Kasumi-1 (cell line): Measurements from ENCODE around the gene SLC22A5.

Experiments used
- DNase-seq, 2 experiments: peaks; one replicate each; lab custom pipeline; 2025; lab: John Stamatoyannopoulos, UW

Gene SLC22A5

GRCh38 chr5:132365213-132365612 is 4.3 kb upstream of the SLC22A5 start:
- no peak for DNase-seq

GRCh38 chr5:132368186-132368585 is 1.3 kb upstream of the SLC22A5 start:
- DNase-seq: no peak

GRCh38 chr5:132369007-132369473 is 470 bp upstream of the SLC22A5 start:
- peak; percentile 44 to 61 for DNase-seq

GRCh38 chr5:132370181-132370970 is 866 bp downstream of the SLC22A5 start:
- DNase-seq: peak in 1 of 2 experiments; percentile 8

GRCh38 chr5:132370971-132371602 is 1.6 kb downstream of the SLC22A5 start:
- no peak for DNase-seq

GRCh38 chr5:132371603-132371994 is 2.1 kb downstream of the SLC22A5 start:
- no peak for DNase-seq

- DNase-seq: peak; percentile 33 to 40
Observed at GRCh38 chr5:132372127-132372526, 2.6 kb downstream of the SLC22A5 start.

GRCh38 chr5:132372542-132372941 is 3.0 kb downstream of the SLC22A5 start:
- no peak for DNase-seq

- DNase-seq: no peak
Observed at GRCh38 chr5:132375957-132376356, 6.4 kb downstream of the SLC22A5 start.

GRCh38 chr5:132376694-132377641 is 7.5 kb downstream of the SLC22A5 start:
- DNase-seq: no peak

GRCh38 chr5:132377738-132378137 is 8.2 kb downstream of the SLC22A5 start:
- no peak for DNase-seq

- DNase-seq: no peak
Observed at GRCh38 chr5:132378580-132378979, 9.1 kb downstream of the SLC22A5 start.

GRCh38 chr5:132380047-132380446 is 10.5 kb downstream of the SLC22A5 start:
- no peak for DNase-seq

GRCh38 chr5:132380741-132381140 is 11.2 kb downstream of the SLC22A5 start:
- no peak for DNase-seq

GRCh38 chr5:132381614-132382013 is 12.1 kb downstream of the SLC22A5 start:
- DNase-seq: no peak

GRCh38 chr5:132383261-132383660 is 13.8 kb downstream of the SLC22A5 start:
- no peak for DNase-seq

GRCh38 chr5:132383984-132384383 is 14.5 kb downstream of the SLC22A5 start:
- no peak for DNase-seq

GRCh38 chr5:132384506-132385050 is 15.1 kb downstream of the SLC22A5 start:
- no peak for DNase-seq

- peak; percentile 53 to 76 for DNase-seq
Observed at GRCh38 chr5:132385326-132386105, 16.0 kb downstream of the SLC22A5 start.

GRCh38 chr5:132386644-132387286 is 17.3 kb downstream of the SLC22A5 start:
- DNase-seq: peak; percentile 83 to 87
